IPS-11a (cell line): Measurements from ENCODE around the gene RENBP.

Experiments used
- H3K4me3 ChIP-seq: one replicate; pipeline ENCODE4 v1.5.1; 2013; ENCODE audit warnings: low read depth, low read length, control low read depth

Gene RENBP

DNA sequence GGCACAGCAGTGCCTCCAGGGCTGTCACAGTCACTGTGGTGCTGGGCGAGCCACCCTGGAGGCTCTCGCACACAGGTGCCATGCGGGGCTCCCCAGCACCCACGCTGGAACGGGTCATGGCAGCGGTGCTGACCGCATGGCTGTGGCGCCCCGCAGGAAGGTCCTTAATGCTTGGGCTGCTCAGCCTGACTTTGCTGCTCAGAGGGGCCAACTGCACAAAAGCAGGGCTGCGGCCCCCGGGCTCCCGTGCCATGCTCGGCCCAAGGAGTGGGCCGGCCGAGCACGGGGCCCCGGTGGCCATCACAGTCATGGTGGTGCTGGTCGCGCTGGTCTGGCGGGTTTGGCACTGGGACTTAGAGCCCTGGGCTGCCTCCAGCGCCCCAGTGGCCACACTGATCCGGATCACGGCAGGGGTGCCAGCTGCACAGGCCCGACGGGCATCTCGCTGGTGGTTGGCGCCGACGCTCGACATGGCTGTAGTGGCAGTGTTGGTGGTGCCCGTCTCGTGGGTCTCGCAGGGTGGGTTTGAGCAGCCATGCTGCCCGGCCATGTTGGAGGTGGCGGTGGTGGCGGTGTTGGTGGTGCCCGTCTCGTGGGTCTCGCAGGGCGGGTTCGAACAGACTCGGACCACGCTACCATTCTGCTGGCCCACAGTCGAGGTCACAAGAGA, 10.2 kb upstream of the RENBP start:
- H3K4me3 ChIP-seq = no peak overlapping the region

- no peak overlapping the region for H3K4me3 ChIP-seq
Measured at GRCh38 chrX:153953892-153954557, 9.6 kb upstream of the RENBP start.

- no peak overlapping the region for H3K4me3 ChIP-seq
Measured at GRCh38 chrX:153953342-153953830, 8.9 kb upstream of the RENBP start.

DNA sequence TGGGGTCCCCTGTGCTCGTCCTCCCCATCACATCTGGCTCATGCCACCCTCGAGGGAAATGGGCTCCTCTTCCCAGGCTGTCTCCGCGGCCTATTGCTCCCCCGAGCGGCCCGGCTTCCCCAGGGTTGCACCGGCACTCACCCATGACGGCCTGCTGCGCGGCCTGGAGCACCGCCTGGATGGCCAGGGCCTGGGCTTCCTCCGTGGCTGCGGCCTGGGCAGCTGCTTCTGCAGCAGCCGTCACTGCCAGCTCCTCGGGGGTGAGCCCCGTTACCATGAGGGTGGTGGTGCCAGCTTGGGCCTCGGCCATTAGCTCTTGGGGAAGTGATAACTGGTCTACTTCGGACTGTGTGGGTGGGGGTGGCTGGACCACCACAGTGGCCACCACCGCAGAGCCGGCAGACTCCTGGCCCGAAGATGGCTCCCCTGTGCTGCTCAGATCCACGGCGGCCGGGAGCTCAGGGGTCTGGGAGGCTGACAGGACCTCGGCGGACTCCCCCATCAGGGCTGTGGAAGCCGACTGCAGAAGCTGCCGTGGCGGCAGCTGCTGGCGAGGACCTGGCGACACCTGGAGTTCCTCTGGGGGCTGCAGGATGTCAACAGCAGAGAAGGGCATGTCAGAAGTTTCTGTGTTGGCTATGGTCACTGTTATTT, 8.1 kb upstream of the RENBP start:
- no peak overlapping the region for H3K4me3 ChIP-seq

- H3K4me3 ChIP-seq = no peak overlapping the region
Measured at GRCh38 chrX:153951683-153952372, 7.4 kb upstream of the RENBP start.

GRCh38 chrX:153950127-153950526, 5.7 kb upstream of the RENBP start:
- no peak overlapping the region for H3K4me3 ChIP-seq

DNA sequence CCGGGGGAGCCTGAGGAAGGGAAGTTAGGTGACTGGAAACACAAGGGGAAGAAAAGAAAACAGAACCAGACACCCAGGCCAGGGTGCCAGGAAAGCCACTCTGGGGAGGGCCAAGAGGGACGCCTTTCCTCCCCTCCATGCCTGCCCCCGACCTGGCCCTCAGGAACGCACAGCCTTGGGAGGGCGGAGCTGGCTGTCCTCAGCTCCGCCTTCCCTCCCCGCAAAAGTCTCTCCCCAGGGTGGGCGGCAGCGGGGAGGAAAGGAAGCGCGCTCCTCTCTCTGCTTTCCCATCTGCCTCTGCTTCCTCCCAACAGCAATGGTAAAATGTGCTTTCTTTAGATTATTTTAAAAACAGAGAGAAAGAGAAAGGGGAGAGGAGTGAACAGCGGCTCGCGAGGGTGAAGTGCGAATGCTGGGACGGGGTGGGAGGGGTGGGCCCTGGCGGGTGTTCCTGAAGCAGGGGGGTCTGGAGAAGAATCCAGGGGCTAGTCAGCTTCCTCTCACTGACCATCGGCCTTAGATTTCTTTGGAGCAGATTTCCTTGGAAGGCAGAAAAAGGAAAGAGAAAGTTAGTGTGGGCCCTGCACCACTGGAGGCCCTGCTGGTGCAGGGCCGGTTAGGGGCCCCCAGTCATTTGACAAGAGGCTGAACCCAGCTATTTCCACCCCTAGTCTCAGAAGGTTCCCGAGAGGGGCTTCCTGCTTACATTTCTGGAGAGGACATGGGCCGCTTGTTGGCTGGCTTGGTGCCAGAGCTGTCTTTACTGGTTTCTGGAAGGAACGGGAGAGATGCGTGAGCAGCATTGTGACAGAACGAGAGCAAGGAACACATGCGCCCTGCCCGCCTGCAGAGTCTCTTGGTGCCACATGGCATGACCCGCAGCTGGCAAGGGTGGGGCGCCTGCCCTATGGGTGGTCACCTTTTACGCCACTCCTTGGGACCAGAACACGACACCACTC, 4.7 kb upstream of the RENBP start:
- H3K4me3 ChIP-seq = no peak overlapping the region

GRCh38 chrX:153948002-153948466, 3.6 kb upstream of the RENBP start:
- no peak overlapping the region for H3K4me3 ChIP-seq

DNA sequence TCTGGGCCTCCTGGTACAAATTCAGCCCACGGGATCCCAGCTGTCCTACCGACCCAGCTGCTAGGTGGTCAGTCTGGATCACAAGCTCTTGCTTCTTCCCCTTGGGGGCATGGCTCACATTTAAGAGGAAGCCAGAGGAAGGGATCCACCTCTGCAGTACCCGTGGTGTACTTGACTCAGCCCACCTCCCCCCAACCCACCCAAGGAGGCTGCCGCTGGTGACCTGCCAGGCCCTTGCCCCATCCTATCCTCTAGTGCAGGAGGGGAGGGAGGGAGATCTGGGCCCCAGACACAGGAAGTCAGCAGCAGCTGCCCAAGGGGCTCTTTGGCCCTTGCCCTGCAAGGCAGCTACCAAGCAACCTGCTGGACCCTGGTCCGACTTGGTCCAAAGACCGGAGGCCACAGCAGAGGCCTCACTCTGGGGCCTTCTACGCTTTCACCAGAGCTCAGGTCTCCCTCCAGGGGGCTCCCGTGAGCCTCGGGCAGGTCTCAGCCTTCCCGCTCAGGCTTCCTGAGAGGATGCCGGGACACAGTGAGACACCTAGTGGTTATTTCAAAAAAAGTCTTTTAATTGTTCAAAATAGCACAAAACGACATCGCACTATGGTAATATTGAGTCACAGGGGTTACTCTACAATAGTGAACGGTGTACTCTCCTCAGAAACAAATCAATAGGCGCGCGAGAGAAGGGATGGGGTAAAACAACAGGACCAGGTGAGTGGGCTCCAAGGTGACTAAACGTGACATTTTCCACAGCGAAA, 2.7 kb upstream of the RENBP start:
- no peak overlapping the region for H3K4me3 ChIP-seq

GRCh38 chrX:153945956-153946943, 1.8 kb upstream of the RENBP start:
- no peak overlapping the region for H3K4me3 ChIP-seq

DNA sequence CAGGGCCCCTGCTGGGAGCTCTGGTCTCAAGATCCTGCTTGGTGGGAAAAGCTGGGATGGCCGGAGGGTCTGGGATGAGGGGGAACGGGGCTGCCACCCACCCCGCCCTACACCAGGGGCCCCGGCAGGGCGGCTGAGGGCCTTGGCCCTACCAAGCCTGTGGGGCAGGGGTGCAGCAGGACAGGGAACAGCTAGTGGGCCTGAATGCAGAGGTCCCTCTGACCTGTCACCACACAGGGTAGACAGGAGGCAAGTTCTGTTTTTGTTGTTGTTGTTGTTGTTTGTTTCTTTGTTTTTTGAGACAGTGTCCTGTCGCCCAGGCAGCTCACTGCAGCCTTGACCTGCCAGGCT, 332 bp upstream of the RENBP start:
- no peak overlapping the region for H3K4me3 ChIP-seq

DNA sequence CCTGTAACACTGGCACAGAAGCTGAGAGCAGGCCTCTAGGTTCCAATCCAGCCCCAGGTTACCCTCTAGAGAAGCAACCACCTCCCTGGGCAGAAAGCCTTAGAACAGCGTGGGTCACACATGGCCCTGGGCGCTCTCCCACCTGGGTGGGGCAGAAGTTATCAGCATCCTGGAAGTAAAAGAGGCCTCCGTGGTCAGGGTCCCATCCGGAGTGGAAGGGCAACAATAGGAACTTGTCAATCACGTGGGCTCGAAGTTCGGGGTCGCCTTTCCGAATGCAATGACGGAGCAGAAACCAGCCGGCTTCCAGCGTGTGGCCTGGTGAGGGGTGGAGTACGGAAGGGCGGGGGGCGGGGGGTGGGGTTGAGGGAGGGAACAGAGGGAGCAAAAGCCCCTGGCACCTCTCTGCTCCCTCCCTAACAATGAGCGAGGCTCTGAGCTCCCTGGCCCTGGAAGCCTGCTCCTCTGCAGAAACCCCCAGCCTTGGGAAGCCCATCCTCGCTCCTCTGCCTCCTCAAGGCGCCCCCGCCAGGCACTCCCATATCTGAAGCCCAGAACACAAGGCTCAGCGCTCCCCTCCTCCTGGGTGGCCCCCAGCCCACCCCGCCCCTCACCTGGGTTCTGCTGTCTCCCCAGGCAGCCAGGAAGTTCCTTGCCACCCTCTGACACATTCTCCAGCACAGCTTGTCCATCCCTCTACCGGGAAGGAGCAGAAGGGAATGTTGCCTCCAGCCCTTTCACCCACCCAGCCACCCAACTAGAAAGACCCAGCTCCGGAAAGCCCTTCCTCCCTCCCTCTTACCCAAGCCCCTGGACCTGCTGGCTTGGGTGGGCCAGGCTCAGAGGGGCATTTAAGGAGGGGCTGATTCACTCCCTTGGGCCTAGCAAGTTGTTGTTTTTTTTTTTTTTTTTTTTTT, 2.8 kb downstream of the RENBP start:
- no peak overlapping the region for H3K4me3 ChIP-seq

DNA sequence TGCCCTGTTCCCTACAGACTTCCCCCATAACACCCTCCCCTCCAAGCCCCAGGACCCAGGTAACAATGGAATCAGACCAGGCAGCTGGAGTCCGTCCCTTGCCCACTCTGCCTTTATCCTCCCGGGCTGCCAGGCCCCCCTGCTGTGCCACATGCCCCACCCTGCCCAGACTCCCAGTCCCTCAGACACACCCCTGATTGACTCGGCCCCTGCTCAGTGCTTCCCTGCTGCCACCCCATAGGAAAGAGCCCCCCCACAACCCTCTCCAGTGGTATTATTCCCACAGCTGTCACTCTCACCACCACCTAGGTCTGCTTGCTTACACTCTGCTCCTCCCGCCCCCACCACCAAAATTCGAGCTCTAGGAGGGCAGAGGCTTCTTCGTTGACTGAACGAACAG, 4.9 kb downstream of the RENBP start:
- H3K4me3 ChIP-seq = no peak overlapping the region

DNA sequence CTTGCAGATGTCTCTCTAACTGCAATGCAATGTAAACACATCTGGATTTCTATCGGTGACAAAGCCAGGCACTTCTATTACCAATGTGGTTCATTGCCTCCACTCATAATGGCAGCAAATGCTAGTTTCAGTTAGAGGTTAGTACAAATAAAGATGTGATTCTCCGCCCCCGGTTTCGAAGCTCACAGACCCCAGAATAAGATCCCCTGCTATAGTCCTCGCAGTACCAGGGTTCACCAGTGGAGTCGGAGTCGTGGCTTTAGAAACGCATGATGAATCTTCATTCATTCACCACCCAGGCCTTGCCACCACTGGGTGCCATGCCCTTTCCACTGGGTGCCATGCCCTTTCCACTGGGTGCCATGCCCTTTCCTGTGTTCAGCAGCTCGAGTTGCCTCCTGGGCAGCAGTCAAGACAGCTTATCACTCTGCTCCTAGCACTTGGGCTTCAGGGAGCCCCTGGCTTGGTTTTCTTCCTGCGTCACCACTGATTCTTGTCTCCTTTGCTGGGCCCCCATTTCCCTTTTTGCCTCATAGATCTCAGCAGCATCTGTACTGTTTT, 6.1 kb downstream of the RENBP start:
- no peak overlapping the region for H3K4me3 ChIP-seq

GRCh38 chrX:153937056-153937455, 7.4 kb downstream of the RENBP start:
- no peak overlapping the region for H3K4me3 ChIP-seq

DNA sequence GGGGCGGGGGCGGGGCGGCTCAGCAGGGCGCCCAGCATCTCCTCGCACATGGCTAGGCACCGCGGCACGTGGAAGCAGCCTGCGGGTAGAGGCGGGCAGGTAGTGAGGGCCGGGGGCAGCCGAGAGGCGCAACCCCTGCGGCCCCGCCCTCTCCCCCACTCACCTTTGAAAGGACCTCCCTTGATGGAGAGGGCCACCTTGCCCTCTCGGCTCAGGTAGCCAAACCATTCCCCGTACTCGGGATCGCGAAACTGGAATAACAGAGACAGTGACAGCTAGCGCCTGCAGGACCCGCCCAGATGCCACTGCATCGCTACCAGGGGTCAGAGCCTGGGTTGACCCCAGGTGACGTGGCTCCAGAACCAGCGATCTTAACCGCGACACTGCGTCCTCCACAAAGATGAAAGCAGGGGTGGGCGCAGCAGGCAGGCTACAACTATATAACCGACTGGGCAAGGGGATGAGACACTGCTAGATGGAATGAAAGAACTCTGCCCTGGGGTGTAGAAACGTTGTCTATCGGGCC, 9.1 kb downstream of the RENBP start:
- H3K4me3 ChIP-seq = peak overlapping the region; percentile 13
